GM13976 (cell line): Measurements from ENCODE around the gene CSNK2A1.

Experiments used
- DNase-seq: peaks from one replicate; pipeline ENCODE4 v3.0.0; 2012; ENCODE audit warnings: low spot score
- in situ Hi-C: fragments of 300-500 bp; cut with MboI; formaldehyde crosslinking; loops from one replicate; pipeline ENCODE4 v1.12.0; 2022; ENCODE audit warnings: low sequenced_read_pairs, mixed read lengths, inconsistent platforms; ENCODE audit not compliant: unreplicated experiment
- TF ChIP-seq, protein P1 (sequence below): IDR thresholded peaks from 2 replicates; pipeline ENCODE4 v1.5.1; 2012; ENCODE audit warnings: borderline replicate concordance, mild to moderate bottlenecking; ENCODE audit not compliant: insufficient read depth; ENCODE audit errors: extremely low read depth, missing control alignments, control extremely low read depth

Gene CSNK2A1

DNA sequence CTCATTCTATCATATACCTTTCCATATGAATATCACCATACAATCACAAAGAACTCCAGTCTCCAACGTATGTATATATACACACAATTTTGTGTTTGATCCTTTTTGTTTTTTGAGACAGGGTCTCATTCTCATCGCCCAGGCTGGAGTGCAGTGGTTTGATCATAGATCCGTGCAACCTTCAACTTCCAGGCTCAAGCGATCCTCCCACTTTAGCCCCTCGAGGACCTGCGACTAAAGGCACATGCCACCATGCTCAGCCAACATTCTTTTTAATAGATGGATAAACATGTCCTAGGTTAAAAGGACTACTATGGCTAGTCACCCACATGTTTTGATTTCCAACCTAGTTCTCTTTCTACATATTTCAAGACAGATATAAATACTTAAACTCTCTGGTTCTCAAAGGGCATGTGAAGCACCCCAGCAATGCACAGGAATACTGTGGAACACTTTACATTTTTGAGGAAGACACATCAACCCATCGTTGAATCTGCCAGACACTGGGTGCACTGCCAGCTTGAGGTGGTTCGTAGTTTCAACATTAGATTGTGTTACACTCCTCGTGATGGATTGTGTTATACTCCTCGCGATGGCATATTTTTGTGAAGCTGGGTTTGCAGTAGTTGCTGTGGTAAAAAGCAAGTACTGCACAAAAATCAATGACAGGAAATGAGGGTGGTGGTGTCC, 40.4 kb downstream of the CSNK2A1 start:
- DNase-seq, result no peak
- TF ChIP-seq, protein P1, sequence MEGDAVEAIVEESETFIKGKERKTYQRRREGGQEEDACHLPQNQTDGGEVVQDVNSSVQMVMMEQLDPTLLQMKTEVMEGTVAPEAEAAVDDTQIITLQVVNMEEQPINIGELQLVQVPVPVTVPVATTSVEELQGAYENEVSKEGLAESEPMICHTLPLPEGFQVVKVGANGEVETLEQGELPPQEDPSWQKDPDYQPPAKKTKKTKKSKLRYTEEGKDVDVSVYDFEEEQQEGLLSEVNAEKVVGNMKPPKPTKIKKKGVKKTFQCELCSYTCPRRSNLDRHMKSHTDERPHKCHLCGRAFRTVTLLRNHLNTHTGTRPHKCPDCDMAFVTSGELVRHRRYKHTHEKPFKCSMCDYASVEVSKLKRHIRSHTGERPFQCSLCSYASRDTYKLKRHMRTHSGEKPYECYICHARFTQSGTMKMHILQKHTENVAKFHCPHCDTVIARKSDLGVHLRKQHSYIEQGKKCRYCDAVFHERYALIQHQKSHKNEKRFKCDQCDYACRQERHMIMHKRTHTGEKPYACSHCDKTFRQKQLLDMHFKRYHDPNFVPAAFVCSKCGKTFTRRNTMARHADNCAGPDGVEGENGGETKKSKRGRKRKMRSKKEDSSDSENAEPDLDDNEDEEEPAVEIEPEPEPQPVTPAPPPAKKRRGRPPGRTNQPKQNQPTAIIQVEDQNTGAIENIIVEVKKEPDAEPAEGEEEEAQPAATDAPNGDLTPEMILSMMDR, result no peak
- in situ Hi-C loops, result no loop called here

GRCh38 chr20:497979-498378, 45.6 kb downstream of the CSNK2A1 start:
- in situ Hi-C loops, result no loop called here
- TF ChIP-seq, protein P1, result no peak
- no peak for DNase-seq

- no peak for DNase-seq
These were observed 47.4 kb downstream of the CSNK2A1 start for GRCh38 chr20:496126-496696.

GRCh38 chr20:492159-492558, 51.4 kb downstream of the CSNK2A1 start:
- DNase-seq, result no peak
- TF ChIP-seq, protein P1, result no peak
- in situ Hi-C loops, result no loop called here

More at GRCh38 chr20:496126-496696, 47.4 kb downstream of the CSNK2A1 start:
- in situ Hi-C loops, result no loop called here
- TF ChIP-seq, protein P1, result no peak

- no peak for DNase-seq
- TF ChIP-seq, protein P1, result no peak
- in situ Hi-C loops, result no loop called here
These were observed 55.9 kb downstream of the CSNK2A1 start for GRCh38 chr20:487655-488054.

DNA sequence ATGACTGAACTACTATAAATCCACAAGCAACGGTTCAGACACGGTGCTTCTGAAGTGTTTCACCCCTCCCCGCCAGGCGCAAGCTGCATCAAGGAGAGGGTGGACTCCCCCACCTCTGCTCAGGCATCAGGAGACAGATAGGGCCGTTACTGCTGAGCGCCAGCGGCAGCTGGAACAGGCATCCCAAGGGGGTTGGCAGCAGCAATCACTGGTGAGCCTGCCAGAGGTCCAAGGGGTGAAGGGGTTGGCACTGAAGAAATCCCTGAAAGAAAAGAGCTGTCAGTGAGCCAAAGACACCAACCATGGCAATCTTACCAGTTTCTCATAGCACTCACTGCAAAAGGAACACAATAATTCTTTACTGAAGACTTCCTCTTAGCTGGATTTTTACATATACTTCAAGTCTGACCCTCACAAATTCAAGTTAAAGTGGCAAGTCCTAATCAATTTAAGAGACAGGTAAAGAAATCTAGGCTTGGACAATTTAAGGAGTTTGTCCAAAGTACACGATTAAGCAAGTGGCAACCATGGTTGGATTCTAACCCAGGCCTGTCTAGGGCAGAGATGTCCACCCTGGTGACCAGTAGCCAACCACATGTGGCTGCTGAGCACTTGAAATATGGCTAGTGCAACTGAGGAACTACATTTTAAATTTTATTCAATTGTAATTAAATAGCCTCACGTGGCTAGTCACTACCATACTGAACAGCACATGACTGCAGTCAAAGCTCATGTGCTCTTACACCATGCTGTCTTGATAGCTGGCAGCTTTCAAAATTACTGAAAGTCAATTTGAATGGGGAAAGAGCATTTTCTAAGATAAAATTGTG, 59.6 kb downstream of the CSNK2A1 start:
- in situ Hi-C loops, result loop anchor here (5.0 kb wide), 1 partner anchor 127 kb away; no protein-coding TSS in a partner anchor
- TF ChIP-seq, protein P1, result no peak
- DNase-seq, result no peak
